DOHH2 (cell line): ENCODE results near the gene DHX29.

Experiments
- CTCF ChIP-seq: fragments of 200-600 bp; sonication (generic); IDR thresholded peaks from one replicate; pipeline ENCODE4 v1.5.1; 2014; ENCODE audit warnings: antibody characterized with exemption, mild to moderate bottlenecking, low read depth, low read length; ENCODE audit not compliant: poor library complexity, severe bottlenecking
- EZH2phosphoT487 ChIP-seq: fragments of 200-600 bp; sonication (generic); IDR thresholded peaks from 2 replicates; pipeline ENCODE4 v1.6.1; 2017; ENCODE audit warnings: borderline replicate concordance, mild to moderate bottlenecking, antibody characterized with exemption, low read length, moderate library complexity, mixed read lengths

DNA sequence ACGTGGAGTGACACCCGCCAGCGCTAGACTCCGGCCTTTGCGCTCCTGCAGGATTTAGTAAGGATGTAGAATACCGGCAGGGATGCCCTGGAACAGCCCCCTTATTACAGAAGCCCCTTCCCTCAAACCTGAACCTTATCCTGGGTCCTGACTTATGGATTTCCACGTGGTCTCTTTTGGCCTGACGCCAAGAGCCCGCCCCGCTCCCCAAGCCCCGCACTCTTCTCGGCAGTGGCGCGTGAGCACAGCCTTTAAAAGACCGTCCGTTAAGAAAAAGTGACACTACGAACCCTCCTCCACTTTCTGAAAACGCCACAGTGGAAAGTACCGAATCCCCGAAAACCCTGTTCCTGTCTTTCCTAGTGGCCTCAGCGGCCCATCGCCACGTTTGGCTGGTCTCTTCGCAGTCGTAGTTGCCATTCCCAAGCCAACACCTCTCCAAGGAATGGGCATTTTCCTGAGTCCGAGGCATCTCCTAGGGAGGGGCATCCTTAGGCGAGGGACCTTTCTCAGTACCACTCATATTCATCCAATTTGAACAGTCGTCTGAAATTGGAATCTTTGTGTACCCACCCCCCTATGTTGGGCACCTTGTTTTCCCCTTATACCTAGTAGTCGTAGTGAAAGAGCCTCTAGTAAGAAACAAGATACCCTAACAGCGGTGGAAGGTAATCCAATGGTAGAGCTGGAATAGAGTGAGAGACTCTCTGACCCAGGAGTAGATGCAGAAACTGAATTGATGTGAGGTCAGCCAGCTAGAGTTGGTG lies 79.6 kb downstream of the DHX29 start:
- TF ChIP-seq CTCF (no peak), EZH2phosphoT487 (no peak)
